Measurements from ENCODE around the gene MNT.
A peak's percentile ranks its signal among the peaks of the same experiment; 100 is the strongest.

MNT gene

DNA sequence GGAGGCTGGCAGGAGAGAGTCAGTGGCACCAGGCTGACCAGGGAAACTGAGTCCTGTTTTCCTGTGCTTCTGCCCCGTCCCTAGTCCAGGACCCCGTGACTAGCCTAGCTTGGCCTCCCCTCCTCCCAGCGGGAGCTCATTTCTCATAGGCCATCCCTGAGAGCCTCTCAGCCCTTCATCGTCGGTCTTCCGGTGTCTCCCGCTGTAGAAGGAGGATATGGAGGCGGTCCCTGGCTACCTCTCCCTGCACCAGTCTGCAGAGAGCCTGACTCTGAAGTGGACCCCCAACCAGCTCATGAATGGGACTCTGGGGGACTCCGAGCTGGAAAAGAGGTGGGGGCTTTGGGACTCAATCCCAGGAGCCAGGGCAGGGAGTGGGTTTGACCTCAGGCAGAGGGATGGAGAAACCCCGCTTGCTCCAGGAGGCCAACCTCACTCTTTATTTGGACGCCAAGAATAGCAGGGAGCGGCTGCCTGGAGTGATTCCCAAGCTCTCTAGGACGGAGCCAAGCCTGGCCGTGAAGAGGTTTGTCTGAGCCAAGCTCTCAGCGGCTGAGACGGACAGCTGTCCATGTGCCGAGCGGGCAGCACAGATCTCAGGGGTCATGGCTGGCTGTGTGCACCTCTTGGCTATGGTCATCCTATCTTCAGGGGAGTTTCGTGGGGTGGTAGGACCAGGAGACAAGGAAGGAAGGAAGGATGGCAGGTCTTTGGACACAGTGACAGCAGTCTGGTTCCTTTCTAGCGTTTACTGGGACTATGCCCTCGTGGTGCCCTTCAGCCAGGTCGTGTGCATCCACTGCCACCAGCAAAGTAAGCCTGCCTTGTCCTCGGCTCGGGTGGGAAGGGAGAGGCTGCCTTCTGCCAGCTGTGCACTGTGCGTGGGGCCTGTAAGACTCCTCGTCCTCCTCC, 36.8 kb downstream of the MNT start:
- DNase-seq (ENCODE audit: low read depth, low spot score), result no peak

DNA sequence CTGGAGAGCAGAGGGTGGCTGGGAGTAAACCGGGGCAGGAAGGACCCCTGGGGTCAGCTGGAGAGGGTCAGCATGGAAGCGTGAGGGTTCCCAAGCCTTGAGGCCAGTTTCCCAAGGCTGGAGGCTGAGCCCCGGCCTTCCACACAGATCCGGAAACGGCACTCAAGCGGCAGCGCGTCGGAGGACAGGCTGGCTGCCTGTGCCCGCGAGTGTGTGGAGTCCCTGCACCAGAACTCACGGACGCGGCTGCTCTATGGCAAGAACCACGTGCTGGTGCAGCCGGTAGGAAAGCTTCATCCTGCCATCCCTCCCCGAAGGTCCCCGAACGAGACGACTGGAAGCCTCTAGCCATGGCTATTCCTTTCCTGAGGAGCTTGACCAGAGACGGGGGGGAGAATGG, 37.5 kb downstream of the MNT start:
- DNase-seq (ENCODE audit: low read depth, low spot score), result no peak

DNA sequence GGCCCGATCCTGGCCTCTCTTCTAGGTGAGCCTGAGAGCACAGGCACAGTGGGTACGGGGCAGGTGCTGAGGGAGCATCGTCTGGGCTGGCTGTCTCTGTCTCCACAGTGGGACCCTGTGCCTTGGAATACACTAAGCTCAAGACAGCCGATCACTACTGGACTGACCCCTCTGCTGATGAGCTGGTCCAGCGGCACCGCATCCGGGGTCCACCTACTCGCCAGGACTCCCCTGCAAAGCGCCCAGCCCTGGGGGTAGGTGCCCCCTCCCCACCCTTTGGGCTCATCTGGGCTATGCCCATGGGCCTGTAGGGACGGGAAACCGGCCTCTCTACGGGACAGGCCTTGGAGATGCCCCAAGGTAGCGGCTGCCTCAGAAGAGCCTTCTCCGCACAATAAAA, 38.0 kb downstream of the MNT start:
- no peak for DNase-seq (ENCODE audit: low read depth, low spot score)

DNA sequence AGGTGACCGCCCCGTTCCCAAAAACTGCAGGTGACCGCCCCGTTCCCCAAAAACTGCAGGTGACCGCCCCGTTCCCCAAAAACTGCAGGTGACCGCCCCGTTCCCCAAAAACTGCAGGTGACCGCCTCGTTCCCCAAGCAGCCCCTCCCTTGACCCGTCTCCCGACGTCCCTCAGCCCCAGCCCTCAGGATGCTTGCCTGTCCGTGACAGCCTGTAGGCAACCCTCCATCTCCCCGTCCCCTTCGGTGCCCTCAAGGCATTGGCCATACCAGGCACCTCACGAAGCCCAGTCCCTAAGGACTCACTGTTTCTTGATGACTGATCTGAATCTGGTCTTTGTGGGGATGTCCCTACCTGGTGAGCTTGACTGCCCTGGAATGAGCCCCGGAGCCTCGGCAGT, 38.4 kb downstream of the MNT start:
- no peak for DNase-seq (ENCODE audit: low read depth, low spot score)

DNA sequence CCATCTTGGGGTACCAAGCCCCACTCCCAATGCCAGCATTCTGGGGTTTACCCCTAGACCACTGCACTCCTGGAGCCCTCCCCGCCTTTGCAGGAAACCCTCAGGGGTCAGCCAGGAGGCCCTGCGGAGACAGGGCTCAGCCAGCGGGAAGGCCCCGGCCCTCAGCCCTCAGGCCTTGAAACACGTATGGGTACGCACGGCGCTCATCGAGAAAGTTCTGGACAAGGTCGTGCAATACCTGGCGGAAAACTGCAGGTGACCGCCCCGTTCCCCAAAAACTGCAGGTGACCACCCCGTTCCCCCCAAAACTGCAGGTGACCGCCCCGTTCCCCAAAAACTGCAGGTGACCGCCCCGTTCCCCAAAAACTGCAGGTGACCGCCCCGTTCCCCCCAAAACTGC, 38.8 kb downstream of the MNT start:
- no peak for DNase-seq (ENCODE audit: low read depth, low spot score)

DNA sequence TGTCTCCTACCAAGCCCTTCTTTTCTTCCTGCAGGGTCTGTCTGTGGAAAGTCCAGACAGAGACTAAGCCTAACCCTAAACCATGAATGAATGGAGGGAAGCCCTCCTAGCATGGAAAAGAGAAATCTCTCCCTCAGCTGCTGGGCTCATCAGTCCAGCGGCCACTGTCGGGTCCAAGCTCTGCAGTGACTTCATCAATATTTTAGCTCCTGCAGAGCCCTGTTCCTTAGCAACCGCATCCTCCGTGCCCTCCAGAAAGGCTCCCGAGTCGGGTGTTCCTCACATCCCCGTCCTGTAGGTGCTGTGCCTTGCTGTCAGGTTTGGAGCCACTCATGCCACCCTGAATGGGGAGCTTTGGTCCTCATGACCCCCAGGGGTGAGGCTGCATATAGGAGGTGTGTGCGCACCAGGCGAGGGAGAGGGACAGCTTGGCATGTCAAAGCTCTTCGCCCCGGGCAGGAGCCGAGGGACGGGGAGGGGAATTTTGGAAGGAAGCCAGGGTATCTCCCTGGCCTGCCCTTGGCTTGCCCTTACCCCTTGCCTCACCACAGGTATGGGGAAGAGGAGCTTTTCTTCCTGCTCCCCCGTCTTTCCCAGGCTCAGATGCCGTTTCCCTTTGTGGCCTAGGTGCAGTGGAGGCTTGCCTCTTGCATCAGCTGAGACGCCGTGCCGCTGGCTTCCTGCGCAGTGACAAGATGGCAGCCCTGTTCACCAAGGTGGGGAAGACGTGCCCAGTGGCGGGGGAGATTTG, 39.7 kb downstream of the MNT start:
- DNase-seq (ENCODE audit: low read depth, low spot score), result no peak

DNA sequence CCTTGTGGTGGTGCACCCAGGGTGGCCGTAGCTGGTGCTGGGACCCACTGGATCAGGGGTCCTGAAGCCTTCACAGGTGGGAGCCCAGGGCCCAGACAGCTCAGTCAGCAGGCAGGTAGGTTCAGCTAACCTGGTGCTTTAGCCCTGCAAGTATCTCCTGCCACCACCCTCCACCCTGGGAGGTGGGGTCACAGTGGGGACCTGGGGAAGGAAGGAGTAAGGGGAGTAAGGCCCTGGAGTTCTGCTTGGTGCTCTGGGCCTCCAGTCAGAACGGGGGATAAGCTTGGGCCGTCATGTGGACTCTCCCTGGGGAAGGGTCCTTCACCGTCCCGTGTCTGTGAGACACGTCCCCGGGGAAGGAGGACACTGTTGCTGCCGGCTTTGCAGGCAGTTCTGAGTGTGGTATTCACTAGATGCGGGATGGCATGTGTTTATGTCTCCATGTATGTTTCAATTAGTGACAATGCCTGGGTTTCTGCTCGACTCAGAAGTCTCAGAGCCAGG, 42.9 kb downstream of the MNT start:
- no peak for DNase-seq (ENCODE audit: low read depth, low spot score)

DNA sequence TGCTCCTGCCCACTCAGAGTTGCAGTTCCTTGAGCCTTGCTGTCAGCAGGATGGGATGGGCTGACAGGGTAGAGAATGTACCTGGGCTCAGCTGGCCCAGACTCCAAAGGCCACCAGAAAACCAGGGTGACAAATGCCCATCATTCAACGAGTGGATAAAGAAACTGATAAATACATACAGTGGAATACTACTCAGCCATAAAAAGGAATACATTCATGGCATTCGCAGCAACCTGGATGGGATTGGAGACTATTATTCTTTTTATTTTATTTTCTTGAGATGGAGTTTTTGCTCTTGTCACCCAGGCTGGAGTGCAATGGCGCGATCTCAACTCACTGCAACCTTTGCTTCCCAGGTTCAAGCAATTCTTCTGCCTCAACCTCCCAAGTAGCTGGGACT, 43.6 kb downstream of the MNT start:
- no peak for DNase-seq (ENCODE audit: low read depth, low spot score)

DNA sequence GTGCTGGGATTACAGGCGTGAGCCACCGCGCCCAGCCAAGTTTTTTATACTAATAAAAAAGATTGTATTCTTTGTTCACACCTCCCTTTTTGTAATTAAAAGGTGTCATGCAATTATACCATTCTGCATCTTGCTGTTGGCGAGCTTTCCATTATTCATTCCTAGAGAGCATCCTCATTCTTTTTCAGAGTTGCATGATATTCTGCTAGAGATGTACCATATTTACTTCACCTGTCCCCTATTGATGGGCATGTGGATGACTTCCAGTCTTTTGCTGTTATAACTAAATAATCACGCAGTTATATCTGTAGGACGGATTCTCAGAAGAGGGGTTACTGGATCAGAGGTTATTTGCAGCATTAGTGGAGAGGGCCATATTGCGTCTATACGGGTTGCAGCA, 46.5 kb downstream of the MNT start:
- DNase-seq (ENCODE audit: low read depth, low spot score), result no peak

DNA sequence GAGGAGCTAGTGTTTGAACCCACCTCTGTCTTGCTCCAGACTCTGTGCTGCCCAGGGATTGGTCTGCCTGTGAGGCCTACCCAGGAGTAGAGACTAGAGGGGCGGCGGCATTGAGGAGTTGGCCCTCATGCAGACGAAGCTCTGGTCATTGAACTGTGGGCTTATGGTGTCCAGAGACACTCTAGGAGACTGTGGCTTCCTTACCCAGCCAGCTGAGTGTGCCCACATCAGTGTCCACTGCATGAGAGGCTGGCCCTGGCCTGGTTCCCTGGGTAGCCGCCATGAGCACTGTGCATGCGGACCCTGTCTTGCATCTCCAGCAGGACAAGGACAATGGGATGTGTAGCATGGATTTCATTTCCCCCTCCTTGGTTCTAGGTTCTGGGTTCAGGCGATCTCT, 49.6 kb downstream of the MNT start:
- no peak for DNase-seq (ENCODE audit: low read depth, low spot score)

DNA sequence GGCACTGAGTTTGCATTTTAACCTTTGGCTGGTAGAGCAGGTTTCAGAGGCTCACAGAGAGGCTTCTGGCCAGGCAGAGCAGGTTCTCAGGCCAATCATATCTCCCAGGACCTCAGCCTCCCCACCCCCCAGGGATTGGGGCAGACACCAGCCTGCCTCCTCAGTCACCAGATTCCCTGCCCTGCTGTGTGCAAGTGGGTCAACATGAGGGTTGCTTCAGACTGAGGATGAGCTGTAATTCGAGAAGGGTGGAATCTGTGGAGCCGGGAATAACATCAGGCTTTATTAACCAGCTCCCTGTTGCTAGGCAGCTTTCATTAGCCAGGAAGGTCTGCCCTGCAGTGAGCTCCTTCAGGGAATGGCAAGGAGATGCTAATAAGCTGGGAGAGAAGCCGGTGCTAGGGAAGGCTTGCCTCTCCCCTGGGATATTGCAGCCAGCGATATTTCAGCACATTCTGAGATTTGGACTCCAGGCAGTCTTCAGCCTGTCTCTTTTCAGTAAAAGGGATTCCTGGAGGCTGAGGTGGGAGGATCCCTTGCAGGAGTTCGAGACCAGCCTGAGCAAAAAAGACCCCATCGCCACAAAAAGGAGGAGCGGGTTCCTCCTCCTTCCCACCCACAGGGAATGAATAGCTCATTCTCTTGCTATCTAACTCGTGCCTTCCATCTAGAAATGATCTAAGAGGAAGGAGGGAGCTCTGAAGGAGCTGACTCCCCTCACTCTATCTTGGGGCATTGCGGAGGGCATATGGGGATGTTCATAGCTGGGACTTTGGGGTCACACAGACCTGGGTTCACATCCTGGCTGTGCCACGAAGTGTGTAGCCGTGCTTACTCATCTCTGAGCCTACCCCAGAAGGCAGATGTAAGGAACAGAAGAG, 52.8 kb downstream of the MNT start:
- DNase-seq (ENCODE audit: low read depth, low spot score), result no peak

DNA sequence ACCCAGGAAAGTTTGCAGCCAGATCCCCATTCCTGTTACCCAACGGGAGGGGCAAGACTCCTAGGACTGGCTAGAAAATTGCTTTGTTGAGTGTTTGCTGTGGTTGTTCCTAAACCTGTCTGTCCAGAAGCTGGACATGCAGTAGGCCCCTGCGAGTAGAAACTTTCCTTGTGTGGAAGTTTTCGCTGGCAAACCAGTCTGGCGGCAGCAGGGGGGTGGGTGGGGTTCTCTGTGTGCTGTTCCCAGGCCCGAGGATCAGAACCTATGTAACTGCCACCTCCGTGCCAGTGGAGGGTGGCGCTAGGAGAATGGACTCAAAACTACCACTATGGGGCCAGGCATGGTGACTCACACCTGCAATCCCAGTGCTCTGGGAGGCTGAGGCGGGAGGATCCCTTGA, 54.4 kb downstream of the MNT start:
- DNase-seq (ENCODE audit: low read depth, low spot score), result no peak

DNA sequence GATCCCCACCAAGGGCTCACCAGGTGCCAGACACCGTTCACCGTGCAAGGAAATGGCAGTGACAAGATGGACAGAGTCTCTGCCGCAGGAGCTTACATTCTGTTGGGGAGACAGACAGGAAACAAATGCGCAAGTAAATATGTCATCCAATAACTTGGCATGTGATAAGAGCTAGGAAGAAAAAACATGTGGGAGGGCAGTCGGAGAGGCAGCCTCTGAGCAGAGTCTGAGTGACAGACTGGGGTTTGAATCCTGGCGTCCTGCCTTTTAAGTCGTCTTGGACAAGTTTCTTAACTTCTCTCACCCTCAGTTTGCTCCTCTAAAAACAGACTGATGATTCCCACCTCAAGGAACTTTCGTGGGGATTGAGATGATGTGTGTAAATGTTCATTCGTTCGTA, 56.3 kb downstream of the MNT start:
- DNase-seq (ENCODE audit: low read depth, low spot score), result no peak

DNA sequence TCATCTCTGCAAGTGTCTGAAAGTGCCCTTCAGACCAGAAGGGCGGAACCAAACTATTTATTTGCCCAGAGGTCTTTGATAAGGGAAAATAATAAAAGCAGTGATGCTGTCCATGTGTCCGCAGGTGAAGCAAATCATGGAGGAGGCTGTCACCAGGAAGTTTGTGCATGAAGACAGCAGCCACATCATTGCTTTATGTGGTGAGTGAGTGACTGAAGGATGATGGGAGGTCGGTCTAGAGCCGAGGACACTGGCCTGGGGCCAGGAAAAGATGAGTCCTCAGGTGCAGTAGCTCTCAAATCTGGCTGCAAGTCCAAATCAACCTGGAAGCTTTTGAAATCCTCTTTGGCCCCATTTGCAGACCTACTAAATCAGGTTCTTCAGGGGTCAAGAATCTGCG, 57.4 kb downstream of the MNT start:
- no peak for DNase-seq (ENCODE audit: low read depth, low spot score)

DNA sequence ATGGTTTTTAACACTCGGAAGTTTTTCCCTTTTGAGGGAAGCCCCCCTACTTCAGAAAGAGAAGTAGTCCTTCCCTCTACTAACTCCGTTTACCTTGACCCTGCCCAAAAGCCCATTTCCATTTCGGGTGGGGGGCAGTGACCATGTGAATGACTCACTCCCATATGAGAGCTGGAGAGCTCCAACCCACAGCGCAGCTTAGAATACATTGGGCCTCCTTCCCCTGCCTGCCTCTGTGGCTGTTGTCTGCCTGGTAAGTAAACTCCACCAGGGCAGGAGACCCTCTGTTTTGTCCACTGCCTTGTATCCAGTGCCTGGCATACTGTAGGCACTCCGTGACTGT, 62.6 kb downstream of the MNT start:
- no peak for DNase-seq (ENCODE audit: low read depth, low spot score)

DNA sequence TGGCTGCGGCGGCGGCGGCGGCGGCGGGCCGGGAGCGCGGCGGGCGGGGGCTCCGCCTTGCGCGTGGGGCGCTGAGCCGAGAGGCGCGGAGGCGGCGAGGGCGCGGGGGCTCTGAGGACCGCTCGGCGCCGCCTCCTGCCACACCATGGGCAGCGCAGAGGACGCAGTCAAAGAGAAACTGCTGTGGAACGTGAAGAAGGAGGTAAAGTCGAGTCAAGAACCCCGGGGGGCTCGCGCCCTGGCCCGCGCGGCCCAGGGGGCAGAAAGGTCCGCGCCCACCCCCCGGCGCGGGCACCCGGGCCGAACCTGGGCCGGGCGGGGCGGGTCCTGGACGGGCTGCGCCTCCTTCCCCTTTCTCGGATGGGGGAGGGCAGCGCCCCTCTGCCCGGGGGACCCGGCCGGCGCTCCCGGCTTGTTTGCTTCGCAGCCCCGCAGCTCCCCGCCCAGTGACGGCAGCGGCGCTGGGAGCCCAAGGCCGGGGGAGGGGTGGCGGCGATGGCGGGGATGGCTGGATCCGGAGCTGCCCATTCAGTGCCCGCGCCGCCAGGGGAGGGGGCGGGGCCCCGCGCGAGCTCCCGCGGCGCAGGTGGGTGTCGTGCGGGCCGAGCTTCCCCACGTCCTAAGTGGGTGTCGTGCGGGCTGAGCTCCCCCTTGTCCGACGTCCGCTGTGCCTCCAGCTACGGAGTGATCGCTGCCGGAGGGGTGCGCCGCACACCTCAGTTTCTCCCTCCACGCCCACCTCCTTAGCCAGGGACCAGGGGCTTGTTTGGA, 63.1 kb downstream of the MNT start:
- no peak for DNase-seq (ENCODE audit: low read depth, low spot score)

DNA sequence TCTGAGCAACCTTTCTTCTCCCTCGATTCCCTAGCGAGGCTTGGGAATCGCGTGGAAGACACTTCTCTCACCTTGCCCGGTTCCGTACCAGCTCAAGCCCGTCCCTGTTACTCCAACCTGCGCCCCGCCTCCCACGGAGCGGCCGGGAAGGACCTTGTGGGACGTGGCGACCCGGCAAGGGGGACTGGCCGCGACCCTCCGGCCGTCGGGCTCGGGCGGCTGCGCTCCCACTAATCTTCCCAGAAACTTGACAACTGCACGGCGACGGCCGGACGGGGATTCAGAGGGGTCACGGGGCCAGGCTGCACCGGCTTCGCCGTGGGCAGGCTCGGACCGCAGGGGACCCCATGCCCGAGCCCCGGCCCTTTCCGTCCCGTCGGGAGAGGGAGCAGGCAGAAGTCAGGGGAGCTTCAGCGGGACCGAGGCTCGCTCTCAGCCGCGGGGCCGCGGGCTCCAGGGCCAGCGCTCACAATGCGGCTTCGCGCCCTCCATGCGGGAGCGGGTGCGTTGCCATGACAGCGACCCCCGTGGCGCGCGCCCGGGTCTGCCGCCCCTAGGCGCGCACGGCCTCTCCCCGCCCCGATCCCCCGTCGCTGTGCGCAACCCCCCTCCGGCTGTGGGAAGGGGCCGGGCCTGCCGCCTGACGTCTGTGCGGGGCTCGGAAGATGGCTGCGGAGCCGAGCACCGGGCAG, 63.9 kb downstream of the MNT start, which contains the start of gene SGSM2:
Gene SGSM2 (plus strand): TSS at position 650 of the 692 bp plus-strand sequence. CDS start 188 bp downstream, outside the sequence.
- DNase-seq (ENCODE audit: low read depth, low spot score), result peak; percentile 46

DNA sequence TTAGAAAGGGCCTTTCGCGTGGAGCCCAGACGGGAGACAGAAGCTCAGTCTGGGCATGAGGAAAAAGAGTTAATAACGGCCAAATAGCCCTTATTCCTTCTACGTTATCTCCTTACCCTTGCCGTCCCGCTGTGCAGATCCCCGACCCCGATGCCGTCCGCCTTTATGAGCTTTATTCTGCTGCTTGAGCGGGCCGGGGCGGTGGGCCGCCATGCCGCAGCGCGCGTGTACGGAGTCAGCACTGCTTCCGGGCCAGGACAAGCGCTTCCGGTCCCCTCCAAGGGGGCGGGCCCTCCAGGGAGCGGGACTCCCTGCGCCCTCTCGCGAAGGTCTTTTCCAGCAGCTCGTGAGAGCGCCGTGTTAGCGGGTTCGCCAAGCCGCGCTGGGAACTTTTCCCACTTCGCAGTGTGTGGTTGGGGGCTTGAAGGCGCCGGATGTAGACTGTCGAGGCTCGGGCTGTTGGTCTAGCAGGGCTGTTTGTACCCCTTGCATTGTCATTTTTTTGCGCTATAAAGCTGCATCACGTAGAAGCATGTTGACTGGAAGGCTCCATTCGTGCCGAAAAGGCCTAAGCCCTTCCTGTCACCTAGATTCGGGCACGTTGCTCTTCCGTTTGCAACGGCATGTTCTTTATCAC, 64.5 kb downstream of the MNT start, which contains the start of gene TSR1:
Gene TSR1 (minus strand): TSS at position 243 of the 637 bp plus-strand sequence. CDS start 30 bp downstream, at position 213.
- DNase-seq (ENCODE audit: low read depth, low spot score), result peak; percentile 86

DNA sequence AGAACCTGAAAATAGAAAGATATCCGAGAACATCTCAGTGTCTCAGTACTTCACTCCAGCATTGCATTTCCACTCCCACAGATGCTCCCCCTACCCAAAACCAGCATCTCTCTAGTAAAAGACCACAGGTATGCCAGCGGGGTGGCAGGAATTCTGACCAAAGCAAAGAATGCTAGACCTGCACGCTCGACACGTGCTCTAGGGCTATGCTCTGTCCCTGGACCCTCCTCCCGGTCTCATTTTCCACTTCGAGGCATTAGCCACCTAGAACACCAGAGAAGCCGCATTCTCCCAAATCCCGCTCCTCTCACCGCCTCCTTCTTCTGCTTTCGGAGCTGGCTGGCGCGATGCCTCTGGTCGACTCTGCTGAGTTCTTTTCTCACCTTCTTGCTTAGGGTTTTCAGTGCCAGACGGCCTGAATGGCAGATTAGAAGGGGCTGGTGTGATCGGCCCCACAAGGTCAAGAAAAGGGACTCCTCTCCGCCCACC, 65.1 kb downstream of the MNT start:
- no peak for DNase-seq (ENCODE audit: low read depth, low spot score)

Data from activated CD4-positive, CD25-positive, alpha-beta regulatory T cell treated with anti-CD3 and anti-CD28 coated beads, Interleukin-2, amount 50 U/mL, for 16 hours (primary cell).